PC-9 (cell line): ENCODE results near the gene SPRY4.

Source experiments
- CTCF ChIP-seq: fragments of 200-600 bp; sonication (generic); conservative IDR thresholded peaks from 2 replicates; pipeline ENCODE4 v1.6.1; 2017; ENCODE audit warnings: mixed run types, antibody characterized with exemption, mild to moderate bottlenecking, moderate library complexity
- EZH2 ChIP-seq: fragments of 200-600 bp; sonication (generic); IDR thresholded peaks from 2 replicates; pipeline ENCODE4 v1.8.0; 2017; ENCODE audit warnings: antibody characterized with exemption, low read depth

GRCh38 chr5:142313682-142314081 lies 11.1 kb downstream of the SPRY4 start:
- TF ChIP-seq CTCF = no peak
- no peak for TF ChIP-seq EZH2
